OCI-LY7 (cell line): ENCODE measurements around the gene CXCL1. TPM values are rescaled to one million over a fixed set of nuclear protein-coding genes. Genes with fewer than 3 reads are reported as not detected.

ENCODE experiments used
- BruUV-seq: library from RNA; stranded (reverse); fragments of 400-500 nt; replicated peaks from 2 replicates; lab custom pipeline; 2021; lab: Mats Ljungman, UMichigan
- CTCF ChIA-PET: fragments of 300-600 bp; sonication (Branson Sonifier 250); formaldehyde crosslinking; loops from one replicate; lab custom pipeline; 2022; ENCODE audit warnings: antibody characterized with exemption; ENCODE audit not compliant: unreplicated experiment; lab: Charles Lee
- POLR2A ChIA-PET: fragments of 300-600 bp; sonication (Branson Sonifier 250); formaldehyde crosslinking; loops from one replicate; lab custom pipeline; 2022; ENCODE audit warnings: antibody characterized with exemption; lab: Charles Lee
- DNase-seq: peaks from one replicate; pipeline ENCODE4 v3.0.0-alpha.2; 2015; ENCODE audit warnings: low spot score
- H2AFZ ChIP-seq: fragments of 200-600 bp; sonication (generic), shearing (Covaris generic); 2 replicates; pipeline ENCODE4 v1.6.1; 2014; ENCODE audit warnings: mild to moderate bottlenecking, antibody characterized with exemption, low read length, moderate library complexity
- H3K27ac ChIP-seq: fragments of 200-600 bp; sonication (generic); 2 replicates; pipeline ENCODE4 v1.5.1; 2014; ENCODE audit warnings: mixed run types, low read depth, mild to moderate bottlenecking, moderate library complexity, low read length, inconsistent platforms; ENCODE audit not compliant: poor library complexity, severe bottlenecking
- H3K36me3 ChIP-seq: fragments of 200-600 bp; sonication (generic); 2 replicates; pipeline ENCODE4 v1.6.1; 2014; ENCODE audit warnings: mild to moderate bottlenecking, antibody characterized with exemption, low read length, moderate library complexity, mixed read lengths; ENCODE audit not compliant: insufficient read depth
- H3K4me1 ChIP-seq: fragments of 200-600 bp; sonication (generic); 2 replicates; pipeline ENCODE4 v1.5.1; 2014; ENCODE audit warnings: mild to moderate bottlenecking, low read length; ENCODE audit not compliant: insufficient read depth, poor library complexity, severe bottlenecking
- H3K4me2 ChIP-seq: fragments of 200-600 bp; sonication (generic); 2 replicates; pipeline ENCODE4 v1.6.1; 2014; ENCODE audit warnings: mild to moderate bottlenecking, low read length
- H3K4me3 ChIP-seq: fragments of 200-600 bp; sonication (generic); 2 replicates; pipeline ENCODE4 v1.5.1; 2014; ENCODE audit warnings: mild to moderate bottlenecking, low read depth, low read length; ENCODE audit not compliant: poor library complexity, severe bottlenecking
- H3K79me2 ChIP-seq: fragments of 200-600 bp; sonication (generic); 2 replicates; pipeline ENCODE4 v1.6.1; 2016; ENCODE audit warnings: low read depth, mild to moderate bottlenecking, low read length, moderate library complexity, mixed read lengths; ENCODE audit not compliant: insufficient read depth
- H3K9me2 ChIP-seq: fragments of 200-600 bp; sonication (generic); 2 replicates; pipeline ENCODE4 v1.6.1; 2016; ENCODE audit warnings: mild to moderate bottlenecking, low read length, mixed read lengths; ENCODE audit not compliant: insufficient read depth
- H3K9me3 ChIP-seq: fragments of 200-600 bp; sonication (generic); 2 replicates; pipeline ENCODE4 v1.6.1; 2014; ENCODE audit warnings: mild to moderate bottlenecking, mixed run types, low read length, mixed read lengths
- H4K20me1 ChIP-seq: fragments of 200-600 bp; sonication (generic); 2 replicates; pipeline ENCODE4 v1.6.1; 2014; ENCODE audit warnings: mild to moderate bottlenecking, antibody characterized with exemption, low read length, moderate library complexity, mixed read lengths; ENCODE audit not compliant: insufficient read depth
- EZH2phosphoT487 ChIP-seq: fragments of 200-600 bp; sonication (generic); IDR thresholded peaks from 2 replicates; pipeline ENCODE4 v1.6.1; 2018; ENCODE audit warnings: low read depth, borderline replicate concordance, mild to moderate bottlenecking, mixed run types, antibody characterized with exemption, low read length, moderate library complexity, mixed read lengths
- intact Hi-C: fragments of 100-400 bp; cut with micrococcal nuclease; formaldehyde crosslinking; loops from one replicate; pipeline ENCODE4 v1.10.0; 2022; ENCODE audit not compliant: unreplicated experiment
- total RNA-seq, 2 experiments: library from RNA; depleted of rRNA in 1 of 2; stranded (reverse); fragments of >200 nt in 1 of 2; shearing (Covaris generic) in 1 of 2; gene quantifications; 2 replicates each; pipeline ENCODE4 v1.2.3, GENCODE V29; 2014 to 2022
- TF ChIP-seq, protein P1 (sequence below): fragments of 200-600 bp; sonication (generic); conservative IDR thresholded peaks from 2 replicates; pipeline ENCODE4 v1.5.1; 2014; ENCODE audit warnings: mild to moderate bottlenecking, antibody characterized with exemption, low read length, moderate library complexity, mixed read lengths

The CXCL1 gene
- total RNA-seq, 2 experiments from 2014 or later: not detected

DNA sequence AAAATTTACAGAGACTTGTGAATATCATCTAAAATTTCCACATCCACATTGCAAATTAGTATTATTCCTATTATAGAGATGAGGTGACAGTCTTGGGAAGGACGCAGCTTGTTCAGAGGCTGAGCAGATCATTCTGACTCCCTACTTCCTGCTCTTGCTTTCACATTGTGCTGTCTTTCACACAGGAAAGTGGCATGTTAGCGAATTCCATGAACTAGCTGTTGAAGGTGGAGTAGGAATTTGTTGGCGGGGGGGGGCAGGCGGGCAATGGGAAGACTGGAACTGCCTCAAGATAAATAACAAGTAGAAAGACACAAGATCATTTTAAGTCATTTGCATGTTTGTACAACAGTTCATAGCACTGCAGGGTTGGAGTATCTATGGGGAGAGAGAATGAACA lies 13.8 kb upstream of the CXCL1 start:
- intact Hi-C loops: no loop called here
- no TSS peak for BruUV-seq
- Histone ChIP-seq H3K4me2 (no peak overlapping the region), H3K4me3 (no peak overlapping the region), H3K27ac (no peak overlapping the region), H3K36me3 (no peaks in the 10 kb centered on the region), H2AFZ (no peak overlapping the region), H4K20me1 (no peaks in the 10 kb centered on the region), H3K9me2 (no peaks in the 10 kb centered on the region), H3K9me3 (no peaks in the 10 kb centered on the region), H3K79me2 (no peaks in the 10 kb centered on the region), H3K4me1 (no peaks in the 10 kb centered on the region)
- TF ChIP-seq, protein P1, sequence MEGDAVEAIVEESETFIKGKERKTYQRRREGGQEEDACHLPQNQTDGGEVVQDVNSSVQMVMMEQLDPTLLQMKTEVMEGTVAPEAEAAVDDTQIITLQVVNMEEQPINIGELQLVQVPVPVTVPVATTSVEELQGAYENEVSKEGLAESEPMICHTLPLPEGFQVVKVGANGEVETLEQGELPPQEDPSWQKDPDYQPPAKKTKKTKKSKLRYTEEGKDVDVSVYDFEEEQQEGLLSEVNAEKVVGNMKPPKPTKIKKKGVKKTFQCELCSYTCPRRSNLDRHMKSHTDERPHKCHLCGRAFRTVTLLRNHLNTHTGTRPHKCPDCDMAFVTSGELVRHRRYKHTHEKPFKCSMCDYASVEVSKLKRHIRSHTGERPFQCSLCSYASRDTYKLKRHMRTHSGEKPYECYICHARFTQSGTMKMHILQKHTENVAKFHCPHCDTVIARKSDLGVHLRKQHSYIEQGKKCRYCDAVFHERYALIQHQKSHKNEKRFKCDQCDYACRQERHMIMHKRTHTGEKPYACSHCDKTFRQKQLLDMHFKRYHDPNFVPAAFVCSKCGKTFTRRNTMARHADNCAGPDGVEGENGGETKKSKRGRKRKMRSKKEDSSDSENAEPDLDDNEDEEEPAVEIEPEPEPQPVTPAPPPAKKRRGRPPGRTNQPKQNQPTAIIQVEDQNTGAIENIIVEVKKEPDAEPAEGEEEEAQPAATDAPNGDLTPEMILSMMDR: no peak
- ChIA-PET POLR2A (interaction anchor here (0.5 kb wide), 2 partner anchors 10 to 246 kb away, joined by 3 to 4 read pairs; no protein-coding TSS in a partner anchor), CTCF (no interaction called here)
- no peak for DNase-seq

DNA sequence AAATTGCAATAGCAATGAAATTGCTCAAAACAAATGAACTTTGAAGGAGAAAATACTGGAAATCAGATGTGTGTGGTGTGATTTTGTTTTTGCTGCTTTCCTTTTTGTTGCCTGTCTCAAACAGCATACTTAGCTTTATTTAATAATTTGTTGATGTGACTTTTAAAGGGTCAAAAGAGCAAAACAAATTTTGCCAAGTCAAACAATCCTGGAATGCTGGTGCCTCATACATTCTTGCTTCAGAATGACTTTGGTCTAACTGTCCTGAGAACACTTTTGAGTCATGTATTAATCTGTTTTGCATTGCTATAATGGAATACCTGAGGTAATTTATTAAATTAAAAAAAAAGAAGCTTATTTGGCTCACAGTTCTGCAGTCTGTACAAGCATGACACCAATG lies 12.7 kb upstream of the CXCL1 start:
- no peak overlapping the region for H3K4me3 ChIP-seq
- CTCF ChIA-PET: no interaction called here
- H3K9me2 ChIP-seq: no peaks in the 10 kb centered on the region
- no peaks in the 10 kb centered on the region for H4K20me1 ChIP-seq
- intact Hi-C loops: no loop called here
- H3K79me2 ChIP-seq: no peaks in the 10 kb centered on the region
- no peak for TF ChIP-seq EZH2phosphoT487
- TF ChIP-seq, protein P1: no peak
- no peak overlapping the region for H3K27ac ChIP-seq
- H2AFZ ChIP-seq: no peak overlapping the region
- H3K4me1 ChIP-seq: no peaks in the 10 kb centered on the region
- H3K4me2 ChIP-seq: no peak overlapping the region
- H3K36me3 ChIP-seq: no peaks in the 10 kb centered on the region
- BruUV-seq: no TSS peak
- no peak for DNase-seq
- POLR2A ChIA-PET: no interaction called here
- H3K9me3 ChIP-seq: no peaks in the 10 kb centered on the region

DNA sequence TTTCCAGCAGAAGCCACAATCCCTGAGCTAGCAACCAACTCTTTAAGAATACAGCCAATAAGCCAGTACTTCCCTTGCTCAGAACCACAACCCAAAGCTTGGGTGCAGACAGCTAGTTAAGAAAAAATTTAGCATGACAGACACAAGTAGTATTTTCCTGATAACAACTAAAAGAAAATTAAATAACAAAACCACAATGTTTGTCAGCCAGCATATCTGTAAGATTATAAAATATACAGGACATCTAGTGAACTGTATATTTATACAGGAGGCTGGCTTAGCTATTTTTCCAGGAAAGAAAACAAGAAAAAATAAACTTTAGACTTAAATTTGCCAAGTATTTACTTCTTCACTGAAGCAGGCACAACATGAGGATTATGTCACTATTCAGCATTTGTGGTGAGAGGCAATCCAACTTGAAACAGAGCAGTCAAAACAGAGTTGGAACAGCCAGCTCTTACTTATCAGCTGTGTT lies 9.5 kb upstream of the CXCL1 start:
- CTCF ChIA-PET: no interaction called here
- Histone ChIP-seq H3K4me1 (no peaks in the 10 kb centered on the region), H3K9me3 (no peaks in the 10 kb centered on the region), H3K27ac (no peak overlapping the region), H3K36me3 (no peaks in the 10 kb centered on the region), H2AFZ (no peak overlapping the region), H3K4me3 (no peak overlapping the region), H3K4me2 (no peak overlapping the region), H3K79me2 (no peaks in the 10 kb centered on the region), H4K20me1 (no peaks in the 10 kb centered on the region), H3K9me2 (no peaks in the 10 kb centered on the region)
- DNase-seq: no peak
- intact Hi-C loops: no loop called here
- BruUV-seq: no TSS peak
- TF ChIP-seq EZH2phosphoT487: no peak
- TF ChIP-seq, protein P1: no peak
- POLR2A ChIA-PET: interaction anchor here (1.3 kb wide), 1 partner anchor 11 kb away, joined by 3 read pairs; no protein-coding TSS in a partner anchor
